ENCODE measurements around the gene LRCOL1.

Gene LRCOL1

DNA sequence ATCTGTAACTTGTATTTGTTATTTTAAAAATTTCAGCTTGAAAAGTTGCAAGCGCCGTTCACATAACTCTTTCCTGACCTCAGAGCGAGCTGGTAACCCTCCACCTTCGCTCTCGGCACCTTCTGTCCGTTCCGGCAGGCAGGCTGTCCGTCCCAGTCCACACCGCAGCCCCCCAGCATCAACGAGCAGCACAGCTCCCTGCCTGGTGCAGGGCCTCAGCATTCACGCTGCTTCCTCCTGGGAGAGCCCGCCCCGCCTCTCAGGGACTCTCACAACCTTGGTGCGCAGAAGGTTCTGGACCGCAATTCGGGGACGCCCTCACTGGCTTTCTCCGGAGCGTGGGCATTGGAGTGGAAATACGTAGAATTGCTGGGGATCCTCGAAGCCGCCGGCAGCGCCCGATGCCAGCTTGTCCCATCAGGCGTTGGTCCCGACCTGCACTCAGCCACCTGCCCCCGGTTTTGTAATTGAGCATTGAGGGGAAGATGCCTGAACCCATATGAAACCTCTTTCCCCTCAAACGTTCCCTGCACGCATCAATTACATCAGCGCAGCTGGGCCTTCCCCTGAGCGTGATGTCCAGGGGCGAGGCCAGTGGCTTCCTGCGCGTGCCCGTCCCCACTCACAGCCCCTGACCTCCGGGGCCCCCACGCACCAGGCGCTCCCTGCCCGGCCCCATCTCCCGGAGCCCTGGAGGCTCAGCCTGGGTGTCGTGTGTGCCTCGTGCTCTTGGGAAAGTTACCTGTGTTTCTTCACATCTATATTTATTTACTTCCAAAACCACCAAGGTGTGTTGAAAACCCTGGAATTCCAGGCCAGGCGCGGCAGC, 19.1 kb downstream of the LRCOL1 start:
- TF ChIP-seq, protein P1, sequence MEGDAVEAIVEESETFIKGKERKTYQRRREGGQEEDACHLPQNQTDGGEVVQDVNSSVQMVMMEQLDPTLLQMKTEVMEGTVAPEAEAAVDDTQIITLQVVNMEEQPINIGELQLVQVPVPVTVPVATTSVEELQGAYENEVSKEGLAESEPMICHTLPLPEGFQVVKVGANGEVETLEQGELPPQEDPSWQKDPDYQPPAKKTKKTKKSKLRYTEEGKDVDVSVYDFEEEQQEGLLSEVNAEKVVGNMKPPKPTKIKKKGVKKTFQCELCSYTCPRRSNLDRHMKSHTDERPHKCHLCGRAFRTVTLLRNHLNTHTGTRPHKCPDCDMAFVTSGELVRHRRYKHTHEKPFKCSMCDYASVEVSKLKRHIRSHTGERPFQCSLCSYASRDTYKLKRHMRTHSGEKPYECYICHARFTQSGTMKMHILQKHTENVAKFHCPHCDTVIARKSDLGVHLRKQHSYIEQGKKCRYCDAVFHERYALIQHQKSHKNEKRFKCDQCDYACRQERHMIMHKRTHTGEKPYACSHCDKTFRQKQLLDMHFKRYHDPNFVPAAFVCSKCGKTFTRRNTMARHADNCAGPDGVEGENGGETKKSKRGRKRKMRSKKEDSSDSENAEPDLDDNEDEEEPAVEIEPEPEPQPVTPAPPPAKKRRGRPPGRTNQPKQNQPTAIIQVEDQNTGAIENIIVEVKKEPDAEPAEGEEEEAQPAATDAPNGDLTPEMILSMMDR (conservative IDR thresholded peaks at IDR 0.05; ENCODE audit: low read depth, low read length): no peak
- H3K4me3 ChIP-seq (ENCODE audit: low read depth, low read length): no peak overlapping the region
- no peak for DNase-seq (ENCODE audit: low read depth)

DNA sequence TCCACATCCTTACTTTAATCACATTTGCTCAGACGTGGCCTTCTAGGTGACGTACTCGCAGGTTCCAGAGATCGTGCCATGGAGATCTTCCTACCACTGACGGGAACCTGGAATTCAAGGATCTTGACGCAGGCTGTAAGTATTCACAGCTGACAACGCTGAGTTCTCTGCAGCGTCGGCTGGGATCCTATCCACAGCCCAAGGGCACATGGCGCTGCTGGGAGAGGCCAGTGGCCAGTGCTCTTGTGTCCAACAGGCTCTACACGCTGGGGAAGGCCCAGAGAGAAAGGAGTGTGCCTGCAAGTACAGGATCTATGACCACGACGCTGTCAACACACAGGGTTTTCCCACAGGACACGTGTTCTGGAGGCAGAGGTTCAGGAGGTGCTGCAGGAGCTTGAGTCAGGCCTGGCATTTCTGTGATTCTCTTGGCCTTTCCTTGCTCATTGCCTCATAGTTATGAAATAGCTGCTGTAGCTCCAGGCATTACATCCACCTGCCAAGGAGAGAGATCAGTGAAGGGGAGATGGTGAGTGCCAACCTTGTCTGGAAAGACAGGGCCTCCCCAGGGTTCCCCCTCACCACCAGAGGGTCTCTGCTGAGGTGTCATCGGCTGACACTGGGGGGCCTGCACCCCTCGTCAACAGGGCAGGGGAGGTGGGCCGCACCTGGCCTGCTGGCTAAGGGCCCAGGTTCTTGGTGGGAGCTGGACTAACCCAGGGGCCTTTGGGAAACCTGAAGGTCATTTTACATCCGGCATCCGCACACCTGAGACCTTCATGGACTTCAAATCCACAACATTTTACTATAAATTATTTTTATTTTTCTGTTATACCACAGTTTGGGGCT, 21.3 kb downstream of the LRCOL1 start:
- TF ChIP-seq, protein P1 (conservative IDR thresholded peaks at IDR 0.05; ENCODE audit: low read depth, low read length): no peak
- DNase-seq (ENCODE audit: low read depth): no peak
- H3K4me3 ChIP-seq (ENCODE audit: low read depth, low read length): no peak overlapping the region

- no peak overlapping the region for H3K4me3 ChIP-seq (ENCODE audit: low read depth, low read length)
- TF ChIP-seq, protein P1 (conservative IDR thresholded peaks at IDR 0.05; ENCODE audit: low read depth, low read length): no peak
- DNase-seq (ENCODE audit: low read depth): no peak
Measured at GRCh38 chr12:132588319-132588718, 22.1 kb downstream of the LRCOL1 start.

- no peak for DNase-seq (ENCODE audit: low read depth)
- no peak overlapping the region for H3K4me3 ChIP-seq (ENCODE audit: low read depth, low read length)
- TF ChIP-seq, protein P1 (conservative IDR thresholded peaks at IDR 0.05; ENCODE audit: low read depth, low read length): no peak
Measured at GRCh38 chr12:132587781-132588180, 22.6 kb downstream of the LRCOL1 start.

- TF ChIP-seq, protein P1 (conservative IDR thresholded peaks at IDR 0.05; ENCODE audit: low read depth, low read length): no peak
- DNase-seq (ENCODE audit: low read depth): no peak
Measured at GRCh38 chr12:132586929-132587328, 23.5 kb downstream of the LRCOL1 start.

GRCh38 chr12:132585177-132585576, 25.2 kb downstream of the LRCOL1 start:
- H3K4me3 ChIP-seq (ENCODE audit: low read depth, low read length): no peak overlapping the region
- TF ChIP-seq, protein P1 (conservative IDR thresholded peaks at IDR 0.05; ENCODE audit: low read depth, low read length): no peak
- no peak for DNase-seq (ENCODE audit: low read depth)

More at GRCh38 chr12:132586929-132587328, 23.5 kb downstream of the LRCOL1 start:
- H3K4me3 ChIP-seq (ENCODE audit: low read depth, low read length): no peak overlapping the region

Data from choroid plexus epithelial cell (primary cell).